DMS53 treated with DMSO at 0.1 percent for 48 hours (cell line): Measurements from ENCODE around the gene SBF1.
"Not testable (repeated sequence)": the region's sequence is repeated elsewhere in the genome, so short reads cannot be mapped to it uniquely, and the experiment has no call there.

ENCODE experiments used
- DNase-seq: peaks from one replicate; lab custom pipeline; 2025; ENCODE audit not compliant: unreplicated experiment; lab: John Stamatoyannopoulos, UW

The SBF1 gene

GRCh38 chr22:50400406-50400805 is 74.4 kb downstream of the SBF1 start:
- DNase-seq, result no peak

- DNase-seq, result no peak
These were observed 75.0 kb downstream of the SBF1 start for GRCh38 chr22:50399751-50400331.

- DNase-seq, result peak; percentile 15
These were observed 75.8 kb downstream of the SBF1 start for GRCh38 chr22:50398831-50399648.

DNA sequence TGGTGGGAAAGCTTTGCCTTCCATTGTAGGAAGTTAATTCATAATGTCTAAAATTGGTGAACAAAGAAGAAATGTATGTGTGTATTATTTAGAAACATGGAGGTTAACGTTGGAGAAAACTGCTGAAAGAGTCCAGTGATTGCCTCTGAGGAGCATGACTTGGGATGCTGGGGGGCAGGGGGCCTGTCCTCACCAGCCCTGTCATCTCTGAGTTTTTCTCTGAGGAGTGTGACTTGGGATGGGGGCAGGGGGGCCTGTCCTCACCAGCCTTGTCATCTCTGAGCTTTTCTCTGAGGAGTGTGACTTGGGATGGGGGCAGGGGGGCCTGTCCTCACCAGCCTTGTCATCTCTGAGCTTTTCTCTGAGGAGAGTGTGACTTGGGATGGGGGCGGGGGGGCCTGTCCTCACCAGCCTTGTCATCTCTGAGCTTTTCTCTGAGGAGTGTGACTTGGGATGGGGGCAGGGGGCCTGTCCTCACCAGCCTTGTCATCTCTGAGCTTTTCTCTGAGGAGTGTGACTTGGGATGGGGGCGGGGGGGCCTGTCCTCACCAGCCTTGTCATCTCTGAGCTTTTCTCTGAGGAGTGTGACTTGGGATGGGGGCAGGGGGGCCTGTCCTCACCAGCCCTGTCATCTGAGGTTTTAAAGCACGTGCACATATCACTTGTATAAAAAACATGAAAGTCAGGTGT is 77.3 kb downstream of the SBF1 start:
- not testable (repeated sequence) for DNase-seq

DNA sequence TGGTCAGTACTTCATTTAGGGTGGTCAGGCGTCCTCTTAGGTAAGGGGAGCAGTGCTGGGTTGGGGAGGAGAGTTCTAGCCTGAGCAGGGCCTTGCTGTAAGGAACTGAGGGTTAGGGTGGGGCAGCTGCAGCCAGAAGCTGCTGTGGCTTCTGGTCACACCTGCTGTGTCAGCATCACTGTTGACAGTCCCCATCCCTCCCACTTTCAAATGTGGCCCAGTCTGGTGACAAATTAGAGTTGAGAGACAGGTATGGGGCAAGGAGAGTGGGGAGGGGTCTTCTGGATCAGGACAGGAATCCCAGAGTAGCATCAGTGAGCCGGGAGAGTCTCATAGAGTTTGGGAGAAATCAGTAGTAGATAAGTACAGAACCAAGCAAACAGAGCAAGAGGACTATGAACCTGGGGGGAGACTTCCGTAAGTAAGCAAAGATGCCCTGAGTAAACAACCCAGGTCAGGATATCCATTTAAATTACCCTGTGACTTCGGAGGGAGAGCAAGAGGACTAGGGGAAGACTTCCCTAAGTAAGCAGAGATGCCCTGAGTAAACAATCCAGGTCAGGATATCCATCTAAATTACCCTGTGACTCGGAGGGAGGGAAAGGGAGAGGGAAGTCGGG is 78.0 kb downstream of the SBF1 start:
- DNase-seq, result no peak
